GM12878 (cell line): Measurements from ENCODE around the gene SHF. TPM values are rescaled to one million over a fixed set of nuclear protein-coding genes. Genes with fewer than 3 reads are reported as not detected.
A peak's percentile ranks its signal among the peaks of the same experiment; 100 is the strongest.

ENCODE experiments used
- ATAC-seq: fragments of 200-7000 bp; cut with Tn5 transposase; 3 replicates; pipeline ENCODE4 v1.9.1; 2020; ENCODE audit warnings: mild to moderate bottlenecking, moderate library complexity
- BruUV-seq: library from RNA; stranded (reverse); fragments of 400-500 nt; replicated peaks from 2 replicates; lab custom pipeline; 2021; lab: Mats Ljungman, UMichigan
- CTCF ChIA-PET: fragments of 300-600 bp; sonication (Branson Sonifier 250); formaldehyde crosslinking; extraction: SDS; loops from one replicate; lab custom pipeline; 2021; ENCODE audit warnings: inconsistent platforms; lab: Yijun Ruan, JAX
- POLR2A ChIA-PET: fragments of 350-600 bp; formaldehyde crosslinking; extraction: SDS; loops from one replicate; lab custom pipeline; 2021; ENCODE audit warnings: inconsistent platforms; lab: Charles Lee
- RAD21 ChIA-PET: fragments of 300-600 bp; sonication (Branson Sonifier 250); formaldehyde crosslinking; loops from one replicate; lab custom pipeline; 2023; ENCODE audit warnings: antibody characterized with exemption; ENCODE audit not compliant: unreplicated experiment; lab: Charles Lee
- SMC1A ChIA-PET: fragments of 300-600 bp; sonication (Branson Sonifier 250); formaldehyde crosslinking; loops from one replicate; lab custom pipeline; 2023; ENCODE audit not compliant: unreplicated experiment, uncharacterized antibody; lab: Charles Lee
- DNase-seq: peaks from one replicate; pipeline ENCODE4 v3.0.0-alpha.2; 2011; ENCODE audit warnings: low read depth, low spot score
- FAIRE-seq: peaks from 3 replicates; lab custom pipeline; 2011; peaks lifted over from hg19 to GRCh38; lab: Jason Lieb, UNC
- H2AFZ ChIP-seq: 2 replicates; pipeline ENCODE4 v1.6.0; 2011; ENCODE audit warnings: low read depth, low read length, control low read depth; ENCODE audit not compliant: control insufficient read depth
- H3K27ac ChIP-seq: 2 replicates; pipeline ENCODE4 v1.5.1; 2011; ENCODE audit warnings: control low read depth; ENCODE audit not compliant: control insufficient read depth, insufficient read depth
- H3K27me3 ChIP-seq, 2 experiments: replicated peaks in 1 of 2; 2 replicates each; pipeline versions ENCODE4 v1.6.0 to v1.6.1; 2011; ENCODE audit warnings: low read length in 1 of 2; ENCODE audit not compliant: control insufficient read depth in 2 of 2, insufficient read depth in 2 of 2
- H3K36me3 ChIP-seq, 2 experiments: 2 replicates each; pipeline ENCODE4 v1.5.1; 2011; ENCODE audit warnings: low read length in 1 of 2; ENCODE audit not compliant: control insufficient read depth in 2 of 2, insufficient read depth in 2 of 2
- H3K4me1 ChIP-seq: 2 replicates; pipeline ENCODE4 v1.6.1; 2011; ENCODE audit warnings: mild to moderate bottlenecking, low read length, moderate library complexity, mixed read lengths; ENCODE audit not compliant: control insufficient read depth, insufficient read depth
- H3K4me2 ChIP-seq: 2 replicates; pipeline ENCODE4 v1.6.0; 2011; ENCODE audit warnings: control low read depth; ENCODE audit not compliant: control insufficient read depth, insufficient read depth
- H3K4me3 ChIP-seq: fragments of 200-600 bp; sonication (generic); 2 replicates; pipeline ENCODE4 v1.5.1; 2016
- H3K79me2 ChIP-seq: 2 replicates; pipeline ENCODE4 v1.6.0; 2011; ENCODE audit warnings: low read length; ENCODE audit not compliant: control insufficient read depth, insufficient read depth
- H3K9ac ChIP-seq: 2 replicates; pipeline ENCODE4 v1.8.0; 2011; ENCODE audit warnings: low read length, control low read depth, mixed read lengths; ENCODE audit not compliant: control insufficient read depth, insufficient read depth
- H3K9me3 ChIP-seq: replicated peaks from 3 replicates; pipeline ENCODE4 v1.5.1; 2011; ENCODE audit warnings: mild to moderate bottlenecking, low read length; ENCODE audit not compliant: control insufficient read depth, insufficient read depth
- H4K20me1 ChIP-seq: 2 replicates; pipeline ENCODE4 v1.6.0; 2011; ENCODE audit not compliant: control insufficient read depth, insufficient read depth
- EGR1 ChIP-seq, 2 experiments: IDR thresholded peaks; 1 replicate in 1 of 2; 2 replicates in 1 of 2; pipeline ENCODE4 v1.6.1; 2011 to 2012; ENCODE audit warnings: low read depth in 2 of 2, low read length in 2 of 2, borderline replicate concordance in 1 of 2, mild to moderate bottlenecking in 1 of 2, moderate library complexity in 1 of 2
- GABPA ChIP-seq: IDR thresholded peaks from 2 replicates; pipeline ENCODE4 v1.6.1; 2014; ENCODE audit warnings: antibody characterized with exemption, low read depth, mild to moderate bottlenecking, inconsistent platforms
- HDGF ChIP-seq: fragments of 450-650 bp; IDR thresholded peaks from 2 replicates; pipeline ENCODE4 v1.6.1; 2016; ENCODE audit warnings: antibody characterized with exemption
- NR2F1 ChIP-seq: fragments of 450-650 bp; conservative IDR thresholded peaks from 2 replicates; pipeline ENCODE4 v1.6.1; 2017; ENCODE audit warnings: mild to moderate bottlenecking
- SIN3A ChIP-seq: IDR thresholded peaks from 2 replicates; pipeline ENCODE4 v1.6.1; 2012; ENCODE audit warnings: low read depth, low read length, improper control_type of control experiment
- SUPT20H ChIP-seq: IDR thresholded peaks from 2 replicates; pipeline ENCODE4 v1.6.1; 2011; ENCODE audit warnings: low read depth, mild to moderate bottlenecking, low read length, moderate library complexity, borderline replicate concordance; ENCODE audit not compliant: control insufficient read depth
- WGBS: methylation state at CpG from one replicate; pipeline ENCODE4 v1.1.6; 2016; ENCODE audit warnings: low lambda C conversion rate; ENCODE audit not compliant: insufficient replicate concordance, insufficient coverage; ENCODE audit errors: missing lambda C conversion rate; 5-methylcytosine and 5-hydroxymethylcytosine counted together
- in situ Hi-C: fragments of 300-500 bp; cut with MboI; formaldehyde crosslinking; loops from 9 replicates; pipeline ENCODE4 v1.14.3; 2018; ENCODE audit warnings: mixed read lengths
- intact Hi-C: fragments of 100-400 bp; cut with micrococcal nuclease; formaldehyde crosslinking; loops from one replicate; pipeline ENCODE4 v1.14.2; 2022; ENCODE audit not compliant: unreplicated experiment
- polyA plus RNA-seq, 11 experiments: library from polyadenylated mRNA; depleted of rRNA in 4 of 11; unstranded in 6 of 11; stranded (reverse) in 5 of 11; fragments of >200 nt; fragmentation: Nextera tagmentation in 4 of 11; fragmentation: Illumina TruSeq in 1 of 11; extraction: Ambion mirVana in 4 of 11; extraction: Trizol in 1 of 11; gene quantifications; 1 replicate in 1 of 11; 2 replicates in 10 of 11; pipeline versions ENCODE4 v1.2.1 to v1.2.3, GENCODE V29; 2011 to 2016; ENCODE audit warnings: inconsistent platforms in 2 of 11, missing spikeins in 2 of 11, low read depth in 1 of 11
- total RNA-seq, 4 experiments: library from RNA; depleted of rRNA in 3 of 4; stranded (reverse); fragments of >200 nt in 3 of 4; fragmentation: Illumina TruSeq in 1 of 4; extraction: Trizol in 1 of 4; gene quantifications; 2 replicates each; pipeline versions ENCODE4 v1.2.1 to v1.2.3, GENCODE V29; 2013 to 2021
- TF ChIP-seq, protein P1 (sequence below), 3 experiments: IDR thresholded peaks in 2 of 3; conservative IDR thresholded peaks in 1 of 3; 2 replicates each; pipeline ENCODE4 v1.5.1; 2011; ENCODE audit warnings: low read depth in 3 of 3, low read length in 3 of 3, mild to moderate bottlenecking in 3 of 3, control low read depth in 2 of 3, moderate library complexity in 2 of 3, inconsistent platforms in 1 of 3, mixed read lengths in 1 of 3; ENCODE audit not compliant: control insufficient read depth in 2 of 3, insufficient read depth in 1 of 3; ENCODE audit errors: extremely low read depth in 1 of 3

Gene SHF
- total and polyA plus RNA-seq, 10 of the 15 experiments (the other 5 are each of a cell fraction or from before 2014, with no cell fraction given), result 0.04 to 5.7 (median 1.0) TPM; not detected in 1

DNA sequence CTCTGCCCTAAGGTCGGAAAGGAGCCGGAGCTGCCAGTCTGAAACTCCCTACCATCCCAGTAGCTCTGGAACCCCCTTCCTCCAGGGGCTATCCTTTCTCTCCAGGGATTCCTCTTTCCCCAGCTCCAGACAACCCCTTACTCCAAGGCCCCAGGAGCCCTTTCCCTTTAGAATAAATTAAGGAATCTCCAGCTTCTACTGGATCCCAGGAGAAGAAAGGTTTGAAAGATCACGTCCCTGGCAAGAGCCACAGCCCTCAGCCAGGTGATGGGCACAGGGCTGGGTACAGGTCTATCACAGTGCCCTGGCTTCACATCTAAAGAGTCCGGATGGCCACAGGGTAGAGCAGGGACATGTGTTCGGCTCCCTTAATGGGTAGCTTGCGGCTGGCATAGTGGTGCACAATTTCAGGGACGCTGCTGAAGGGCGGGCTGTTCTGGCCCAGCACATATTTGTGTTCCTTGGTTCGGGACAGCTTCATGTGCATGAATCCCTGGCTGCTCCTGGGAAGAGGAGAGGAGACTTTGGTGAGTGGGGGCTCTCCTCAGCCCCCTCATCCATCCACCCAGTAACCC, 20.0 kb downstream of the SHF start:
- ATAC-seq, result no peak
- no peak overlapping the region for H3K27ac ChIP-seq
- H3K4me2 ChIP-seq, result peak overlapping the region; percentile 41; the same call in 1 of the 2 replicates
- TF ChIP-seq EGR1 (IDR thresholded peaks at IDR 0.05; ENCODE audit: borderline replicate concordance in 1 of 2, low read depth in 2 of 2, low read length in 2 of 2) (no peak), GABPA (no peak), SUPT20H (no peak), HDGF (no peak), SIN3A (no peak), NR2F1 (peak; percentile 97)
- TF ChIP-seq, protein P1, sequence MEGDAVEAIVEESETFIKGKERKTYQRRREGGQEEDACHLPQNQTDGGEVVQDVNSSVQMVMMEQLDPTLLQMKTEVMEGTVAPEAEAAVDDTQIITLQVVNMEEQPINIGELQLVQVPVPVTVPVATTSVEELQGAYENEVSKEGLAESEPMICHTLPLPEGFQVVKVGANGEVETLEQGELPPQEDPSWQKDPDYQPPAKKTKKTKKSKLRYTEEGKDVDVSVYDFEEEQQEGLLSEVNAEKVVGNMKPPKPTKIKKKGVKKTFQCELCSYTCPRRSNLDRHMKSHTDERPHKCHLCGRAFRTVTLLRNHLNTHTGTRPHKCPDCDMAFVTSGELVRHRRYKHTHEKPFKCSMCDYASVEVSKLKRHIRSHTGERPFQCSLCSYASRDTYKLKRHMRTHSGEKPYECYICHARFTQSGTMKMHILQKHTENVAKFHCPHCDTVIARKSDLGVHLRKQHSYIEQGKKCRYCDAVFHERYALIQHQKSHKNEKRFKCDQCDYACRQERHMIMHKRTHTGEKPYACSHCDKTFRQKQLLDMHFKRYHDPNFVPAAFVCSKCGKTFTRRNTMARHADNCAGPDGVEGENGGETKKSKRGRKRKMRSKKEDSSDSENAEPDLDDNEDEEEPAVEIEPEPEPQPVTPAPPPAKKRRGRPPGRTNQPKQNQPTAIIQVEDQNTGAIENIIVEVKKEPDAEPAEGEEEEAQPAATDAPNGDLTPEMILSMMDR (IDR thresholded peaks at IDR 0.05 in 2 of 3, conservative IDR thresholded peaks at IDR 0.05 in 1 of 3; ENCODE audit: control insufficient read depth in 2 of 3, extremely low read depth in 1 of 3, insufficient read depth in 1 of 3, low read depth in 3 of 3, low read length in 3 of 3), result no peak
- RAD21 ChIA-PET, result interaction anchor here (1.4 to 6.6 kb wide), 3 partner anchors 12 to 234 kb away, joined by 4 to 104 read pairs (median 6); a partner anchor contains a TSS
- no peaks in the 10 kb centered on the region for H3K36me3 ChIP-seq
- H3K79me2 ChIP-seq, result peaks cover 4% of the 10 kb centered on the region
- H3K9me3 ChIP-seq, result no peaks in the 10 kb centered on the region
- intact Hi-C loops (loop anchor here (1.0 kb wide), 1 partner anchor 31 kb away; no protein-coding TSS in a partner anchor), in situ Hi-C loops (no loop called here)
- TSS peak; percentile 62 for BruUV-seq
- WGBS, result 62% methylated on average over 9 of the region's 9 CpGs
- no peak for DNase-seq
- no peaks in the 10 kb centered on the region for H4K20me1 ChIP-seq
- POLR2A ChIA-PET, result interaction anchor here (1.4 to 1.7 kb wide), 2 partner anchors 12 to 34 kb away, joined by 4 to 6 read pairs; no protein-coding TSS in a partner anchor
- SMC1A ChIA-PET, result interaction anchor here (2.1 to 9.7 kb wide), 2 partner anchors 23 to 36 kb away, joined by 5 to 159 read pairs; no protein-coding TSS in a partner anchor
- peaks cover 12% of the 10 kb centered on the region for H3K4me1 ChIP-seq
- CTCF ChIA-PET, result interaction anchor here (0.6 to 16.3 kb wide), 13 partner anchors 8 to 262 kb away, joined by 3 to 253 read pairs (median 4); partner anchors contain the start of gene SHF
- no peak for FAIRE-seq
- H3K4me3 ChIP-seq, result no peak overlapping the region
- peak overlapping the region; percentile 7 for H2AFZ ChIP-seq
- peak overlapping the region; percentile 63 for H3K9ac ChIP-seq
- H3K27me3 ChIP-seq, result no peaks in the 10 kb centered on the region
